Caco-2 (cell line): ENCODE measurements around the gene CHST9. TPM values are rescaled to one million over a fixed set of nuclear protein-coding genes. Genes with fewer than 3 reads are reported as not detected.

Experiments used
- BruUV-seq: library from RNA; stranded (reverse); fragments of 400-500 nt; replicated peaks from 2 replicates; lab custom pipeline; 2021; lab: Mats Ljungman, UMichigan
- CTCF ChIA-PET: fragments of 300-600 bp; sonication (Branson Sonifier 250); formaldehyde crosslinking; loops from one replicate; lab custom pipeline; 2022; ENCODE audit warnings: antibody characterized with exemption; lab: Charles Lee
- POLR2A ChIA-PET: fragments of 300-600 bp; sonication (Branson Sonifier 250); formaldehyde crosslinking; loops from one replicate; lab custom pipeline; 2022; ENCODE audit warnings: antibody characterized with exemption; lab: Charles Lee
- DNase-seq, 2 experiments: peaks; one replicate each; pipeline versions ENCODE4 v3.0.0 to v3.0.0-alpha.2; 2020 to 2022
- H3K27me3 ChIP-seq: replicated peaks from 2 replicates; pipeline ENCODE4 v1.6.0; 2011; ENCODE audit warnings: low read length; ENCODE audit not compliant: control insufficient read depth, insufficient read depth
- H3K36me3 ChIP-seq: 2 replicates; pipeline ENCODE4 v1.5.1; 2011; ENCODE audit warnings: low read length; ENCODE audit not compliant: control insufficient read depth, insufficient read depth
- H3K4me1 ChIP-seq: fragments of 250-450 bp; sonication (Bioruptor Pico); 2 replicates; pipeline ENCODE4 v1.5.1; 2020; ENCODE audit warnings: mild to moderate bottlenecking
- H3K4me3 ChIP-seq: 2 replicates; pipeline ENCODE4 v1.5.1; 2011; ENCODE audit warnings: low read depth, mild to moderate bottlenecking, control low read depth, low read length
- H3K9me3 ChIP-seq: fragments of 250-450 bp; sonication (Bioruptor Pico); 2 replicates; pipeline ENCODE4 v1.5.1; 2020; ENCODE audit warnings: mild to moderate bottlenecking, moderate library complexity
- H3K27ac Mint-ChIP-seq: one replicate; pipeline ENCODE4 v1.8.0; 2022; ENCODE audit warnings: mixed read lengths; ENCODE audit not compliant: unreplicated experiment
- H3K27me3 Mint-ChIP-seq: one replicate; pipeline ENCODE4 v1.8.0; 2022; ENCODE audit warnings: mixed read lengths; ENCODE audit not compliant: insufficient read depth, unreplicated experiment
- H3K36me3 Mint-ChIP-seq: one replicate; pipeline ENCODE4 v1.8.0; 2022; ENCODE audit warnings: mild to moderate bottlenecking, mixed read lengths; ENCODE audit not compliant: insufficient read depth, unreplicated experiment
- H3K4me1 Mint-ChIP-seq: one replicate; pipeline ENCODE4 v1.8.0; 2022; ENCODE audit warnings: low read depth, mixed read lengths; ENCODE audit not compliant: unreplicated experiment
- H3K4me3 Mint-ChIP-seq: one replicate; pipeline ENCODE4 v1.8.0; 2022; ENCODE audit warnings: mild to moderate bottlenecking, moderate library complexity, mixed read lengths; ENCODE audit not compliant: unreplicated experiment
- H3K9me3 Mint-ChIP-seq: one replicate; pipeline ENCODE4 v1.8.0; 2022; ENCODE audit warnings: mixed read lengths; ENCODE audit not compliant: unreplicated experiment
- intact Hi-C: fragments of 100-400 bp; cut with micrococcal nuclease; formaldehyde crosslinking; loops from one replicate; pipeline ENCODE4 v1.10.0; 2022; ENCODE audit not compliant: unreplicated experiment
- total RNA-seq: library from RNA; stranded (reverse); gene quantifications from 2 replicates; pipeline ENCODE4 v1.2.3, GENCODE V29; 2022
- TF ChIP-seq, protein P1 (sequence below), 2 experiments: fragments of 200-600 bp in 1 of 2; IDR thresholded peaks; 1 replicate in 1 of 2; 2 replicates in 1 of 2; pipeline versions ENCODE4 v1.5.1 to v1.8.0; 2011 to 2022; ENCODE audit warnings: antibody characterized with exemption in 1 of 2, control low read depth in 1 of 2, inconsistent platforms in 1 of 2, low read depth in 1 of 2, low read length in 1 of 2, mild to moderate bottlenecking in 1 of 2, moderate library complexity in 1 of 2; ENCODE audit not compliant: insufficient read depth in 1 of 2, severe bottlenecking in 1 of 2, unreplicated experiment in 1 of 2

Gene CHST9
- total RNA-seq, 1 experiment from 2014 or later, result 26.5 TPM

DNA sequence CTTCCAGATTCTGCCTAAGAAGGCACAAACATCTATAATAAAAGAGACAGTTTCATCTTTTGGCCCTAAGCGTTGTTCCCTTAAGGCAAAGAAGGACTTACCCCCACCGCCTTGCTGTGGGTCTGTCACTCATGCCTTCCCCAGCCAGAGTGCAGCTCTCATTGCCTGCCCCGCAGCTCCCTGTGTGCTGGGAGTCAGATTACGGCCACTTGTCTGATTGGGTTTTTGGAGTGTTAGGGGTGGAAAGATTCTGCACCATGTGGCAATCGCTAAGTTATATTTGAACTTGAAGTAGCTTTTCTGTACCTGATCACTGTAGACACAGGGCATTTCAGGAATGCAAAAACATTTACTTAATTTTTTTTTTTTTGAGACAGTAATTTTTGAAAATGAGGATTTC, 319.6 kb downstream of the CHST9 start, which contains the start of gene AQP4:
Gene AQP4, minus strand, starts transcription at position 151 of the 400 bp plus-strand sequence. Its CDS starts 18 bp downstream, at position 133.
- Mint-ChIP-seq H3K4me3 (no peak within 1 kb of the TSS), H3K27me3 (peaks cover 4% of the 10 kb centered on the region)
- CTCF ChIA-PET, result no interaction called here

DNA sequence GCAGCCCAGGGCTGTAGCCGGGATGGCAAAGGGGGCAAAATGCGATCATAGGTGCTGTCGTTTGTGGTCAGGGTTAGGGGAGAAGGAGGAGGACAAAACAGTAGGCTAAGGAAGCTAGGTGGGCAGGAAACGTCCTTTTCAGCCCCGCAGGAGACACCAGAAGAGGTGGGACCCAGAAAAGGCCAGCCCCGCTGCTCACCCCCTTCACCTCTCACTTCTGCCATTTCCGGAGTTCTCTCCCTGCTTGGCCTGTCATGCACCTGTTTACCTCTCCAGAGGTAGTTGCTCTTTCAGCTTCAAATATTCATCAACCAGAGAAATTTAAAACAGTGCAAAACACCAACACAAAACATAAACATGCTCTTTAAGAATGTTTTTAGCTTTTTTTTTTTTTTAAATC, 320.4 kb downstream of the CHST9 start:
- H3K27ac Mint-ChIP-seq, result no peak overlapping the region
- peaks cover 4% of the 10 kb centered on the region for H3K27me3 Mint-ChIP-seq
- no peaks in the 10 kb centered on the region for H3K36me3 ChIP-seq
- H3K9me3 Mint-ChIP-seq, result no peaks in the 10 kb centered on the region
- H3K9me3 ChIP-seq, result no peaks in the 10 kb centered on the region
- DNase-seq, result no peak
- TF ChIP-seq, protein P1, sequence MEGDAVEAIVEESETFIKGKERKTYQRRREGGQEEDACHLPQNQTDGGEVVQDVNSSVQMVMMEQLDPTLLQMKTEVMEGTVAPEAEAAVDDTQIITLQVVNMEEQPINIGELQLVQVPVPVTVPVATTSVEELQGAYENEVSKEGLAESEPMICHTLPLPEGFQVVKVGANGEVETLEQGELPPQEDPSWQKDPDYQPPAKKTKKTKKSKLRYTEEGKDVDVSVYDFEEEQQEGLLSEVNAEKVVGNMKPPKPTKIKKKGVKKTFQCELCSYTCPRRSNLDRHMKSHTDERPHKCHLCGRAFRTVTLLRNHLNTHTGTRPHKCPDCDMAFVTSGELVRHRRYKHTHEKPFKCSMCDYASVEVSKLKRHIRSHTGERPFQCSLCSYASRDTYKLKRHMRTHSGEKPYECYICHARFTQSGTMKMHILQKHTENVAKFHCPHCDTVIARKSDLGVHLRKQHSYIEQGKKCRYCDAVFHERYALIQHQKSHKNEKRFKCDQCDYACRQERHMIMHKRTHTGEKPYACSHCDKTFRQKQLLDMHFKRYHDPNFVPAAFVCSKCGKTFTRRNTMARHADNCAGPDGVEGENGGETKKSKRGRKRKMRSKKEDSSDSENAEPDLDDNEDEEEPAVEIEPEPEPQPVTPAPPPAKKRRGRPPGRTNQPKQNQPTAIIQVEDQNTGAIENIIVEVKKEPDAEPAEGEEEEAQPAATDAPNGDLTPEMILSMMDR (IDR thresholded peaks at IDR 0.05; ENCODE audit: insufficient read depth in 1 of 2, low read depth in 1 of 2, low read length in 1 of 2, severe bottlenecking in 1 of 2, unreplicated experiment in 1 of 2), result no peak
- CTCF ChIA-PET, result no interaction called here
- no peaks in the 10 kb centered on the region for H3K36me3 Mint-ChIP-seq
- no peak overlapping the region for H3K4me3 ChIP-seq
- no peaks in the 10 kb centered on the region for H3K27me3 ChIP-seq
- POLR2A ChIA-PET, result no interaction called here
- no peaks in the 10 kb centered on the region for H3K4me1 Mint-ChIP-seq
- H3K4me3 Mint-ChIP-seq, result no peak overlapping the region
- no peaks in the 10 kb centered on the region for H3K4me1 ChIP-seq
- intact Hi-C loops, result no loop called here
- no TSS peak for BruUV-seq

More for the DNA sequence above, 319.6 kb downstream of the CHST9 start, which contains the start of gene AQP4:
- H3K4me1 Mint-ChIP-seq, result no peaks in the 10 kb centered on the region
- TF ChIP-seq, protein P1 (IDR thresholded peaks at IDR 0.05; ENCODE audit: insufficient read depth in 1 of 2, low read depth in 1 of 2, low read length in 1 of 2, severe bottlenecking in 1 of 2, unreplicated experiment in 1 of 2), result no peak
- H3K27ac Mint-ChIP-seq, result no peak within 1 kb of the TSS
- Histone ChIP-seq H3K4me1 (no peaks in the 10 kb centered on the region), H3K9me3 (no peaks in the 10 kb centered on the region), H3K27me3 (no peaks in the 10 kb centered on the region), H3K36me3 (no peaks in the 10 kb centered on the region), H3K4me3 (no peak within 1 kb of the TSS)
- BruUV-seq, result no TSS peak
- no peaks in the 10 kb centered on the region for H3K9me3 Mint-ChIP-seq
- intact Hi-C loops, result no loop called here
- no peak for DNase-seq
- no peaks in the 10 kb centered on the region for H3K36me3 Mint-ChIP-seq
- POLR2A ChIA-PET, result no interaction called here

DNA sequence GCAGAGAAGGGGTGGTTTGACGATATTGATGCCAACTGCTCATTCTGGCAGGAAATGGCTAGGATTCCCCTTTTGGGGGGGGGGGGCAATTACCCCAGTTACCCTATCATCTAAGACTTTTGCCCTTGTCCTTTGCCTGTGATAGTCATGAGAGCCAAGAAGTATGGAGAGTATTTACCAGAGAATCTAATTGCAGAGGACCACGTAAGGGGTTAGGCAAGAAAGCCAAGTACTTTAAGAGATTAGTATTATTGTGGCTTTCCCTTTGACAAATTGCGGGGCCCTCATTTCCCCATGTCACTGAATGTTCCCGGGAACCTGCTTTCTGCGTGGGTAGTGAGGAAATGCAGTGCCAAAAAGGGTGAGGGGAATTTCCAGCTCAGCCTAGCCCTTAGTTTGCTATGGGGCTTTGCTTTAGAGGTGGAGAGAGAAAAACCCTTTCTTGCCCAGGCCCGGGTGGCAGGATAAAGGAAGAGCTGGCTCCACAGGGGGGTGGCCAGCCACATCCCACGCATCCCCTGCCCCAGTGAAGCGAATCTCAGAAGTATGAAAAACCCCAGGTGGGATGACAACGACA, 321.1 kb downstream of the CHST9 start:
- POLR2A ChIA-PET, result no interaction called here
- CTCF ChIA-PET, result no interaction called here
- no TSS peak for BruUV-seq

More for the DNA sequence above, 321.1 kb downstream of the CHST9 start:
- Mint-ChIP-seq H3K9me3 (no peaks in the 10 kb centered on the region), H3K27ac (no peak overlapping the region), H3K4me1 (no peaks in the 10 kb centered on the region), H3K36me3 (no peaks in the 10 kb centered on the region), H3K4me3 (peak overlapping the region; percentile 52), H3K27me3 (peaks cover 4% of the 10 kb centered on the region)
- H3K4me1 ChIP-seq, result no peaks in the 10 kb centered on the region
- intact Hi-C loops, result no loop called here
- no peaks in the 10 kb centered on the region for H3K9me3 ChIP-seq
- DNase-seq, result no peak
- H3K4me3 ChIP-seq, result no peak overlapping the region
- no peaks in the 10 kb centered on the region for H3K27me3 ChIP-seq
- TF ChIP-seq, protein P1 (IDR thresholded peaks at IDR 0.05; ENCODE audit: insufficient read depth in 1 of 2, low read depth in 1 of 2, low read length in 1 of 2, severe bottlenecking in 1 of 2, unreplicated experiment in 1 of 2), result no peak
- no peaks in the 10 kb centered on the region for H3K36me3 ChIP-seq
